GM12878 (cell line): Measurements from ENCODE around the gene FCGR1A.
"Not testable (repeated sequence)": the region's sequence is repeated elsewhere in the genome, so short reads cannot be mapped to it uniquely, and the experiment has no call there.

ENCODE experiments used
- CTCF ChIP-seq, 3 experiments: IDR thresholded peaks in 2 of 3; conservative IDR thresholded peaks in 1 of 3; 2 replicates each; pipeline ENCODE4 v1.5.1; 2011; ENCODE audit warnings: low read depth in 3 of 3, low read length in 3 of 3, mild to moderate bottlenecking in 3 of 3, control low read depth in 2 of 3, moderate library complexity in 2 of 3, inconsistent platforms in 1 of 3, mixed read lengths in 1 of 3; ENCODE audit not compliant: control insufficient read depth in 2 of 3, insufficient read depth in 1 of 3; ENCODE audit errors: extremely low read depth in 1 of 3
- CUX1 ChIP-seq: IDR thresholded peaks from 2 replicates; pipeline ENCODE4 v1.6.1; 2012; ENCODE audit warnings: improper control_type of control experiment, low read depth, low read length; ENCODE audit not compliant: insufficient replicate concordance
- EGR1 ChIP-seq, 2 experiments: IDR thresholded peaks; 1 replicate in 1 of 2; 2 replicates in 1 of 2; pipeline ENCODE4 v1.6.1; 2011 to 2012; ENCODE audit warnings: low read depth in 2 of 2, low read length in 2 of 2, borderline replicate concordance in 1 of 2, mild to moderate bottlenecking in 1 of 2, moderate library complexity in 1 of 2
- HDAC2 ChIP-seq: fragments of 200-600 bp; sonication (generic); IDR thresholded peaks from 2 replicates; pipeline ENCODE4 v1.6.1; 2017
- JUND ChIP-seq: IDR thresholded peaks from 2 replicates; pipeline ENCODE4 v1.6.1; 2012; ENCODE audit warnings: low read depth, mild to moderate bottlenecking, low read length, improper control_type of control experiment, moderate library complexity
- PBX3 ChIP-seq: IDR thresholded peaks from 2 replicates; pipeline ENCODE4 v1.6.1; 2011; ENCODE audit warnings: mild to moderate bottlenecking, low read depth, low read length, moderate library complexity; ENCODE audit not compliant: insufficient replicate concordance
- POLR2A ChIP-seq: IDR thresholded peaks from 2 replicates; pipeline ENCODE4 v1.6.1; 2011; ENCODE audit warnings: low read depth, mild to moderate bottlenecking, low read length

GRCh38 chr1:149748144-149748500 lies 34.4 kb upstream of the FCGR1A start:
- not testable (repeated sequence) for TF ChIP-seq EGR1 (IDR thresholded peaks at IDR 0.05; ENCODE audit: borderline replicate concordance in 1 of 2, low read depth in 2 of 2, low read length in 2 of 2); JUND; POLR2A; PBX3; CUX1; CTCF (IDR thresholded peaks at IDR 0.05 in 2 of 3, conservative IDR thresholded peaks at IDR 0.05 in 1 of 3; ENCODE audit: control insufficient read depth in 2 of 3, extremely low read depth in 1 of 3, insufficient read depth in 1 of 3, low read depth in 3 of 3, low read length in 3 of 3); HDAC2
